ENCODE measurements around the gene MS4A8.

MS4A8 gene

DNA sequence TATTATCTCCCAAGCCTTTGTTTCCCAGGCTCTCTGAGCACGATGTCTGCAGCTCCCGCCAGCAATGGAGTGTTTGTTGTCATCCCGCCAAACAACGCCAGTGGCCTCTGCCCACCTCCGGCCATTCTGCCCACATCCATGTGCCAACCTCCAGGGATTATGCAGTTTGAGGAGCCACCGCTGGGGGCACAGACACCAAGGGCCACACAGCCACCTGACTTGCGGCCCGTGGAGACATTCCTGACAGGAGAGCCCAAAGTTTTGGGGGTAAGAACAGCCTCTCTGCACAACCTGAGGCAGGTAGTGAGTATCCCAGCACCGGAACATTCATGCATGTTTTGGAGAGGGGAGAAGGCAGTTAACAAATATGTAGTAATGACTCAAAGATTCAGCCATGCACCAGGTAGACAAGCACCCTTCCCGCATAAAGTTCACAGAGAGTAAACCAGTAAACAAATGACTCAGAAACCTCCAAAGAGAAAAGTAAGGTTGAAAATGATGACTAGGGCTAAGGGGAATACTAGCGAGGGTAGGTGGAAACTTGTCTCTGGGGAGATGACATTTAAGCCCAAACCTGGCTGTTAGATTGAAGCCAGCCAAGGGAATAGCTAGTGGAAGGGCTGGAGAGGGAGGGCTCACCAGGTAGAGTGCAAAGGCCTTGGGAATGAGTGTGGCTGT is 64.4 kb downstream of the MS4A8 start:
- no peak for DNase-seq (ENCODE audit: low read depth)

DNA sequence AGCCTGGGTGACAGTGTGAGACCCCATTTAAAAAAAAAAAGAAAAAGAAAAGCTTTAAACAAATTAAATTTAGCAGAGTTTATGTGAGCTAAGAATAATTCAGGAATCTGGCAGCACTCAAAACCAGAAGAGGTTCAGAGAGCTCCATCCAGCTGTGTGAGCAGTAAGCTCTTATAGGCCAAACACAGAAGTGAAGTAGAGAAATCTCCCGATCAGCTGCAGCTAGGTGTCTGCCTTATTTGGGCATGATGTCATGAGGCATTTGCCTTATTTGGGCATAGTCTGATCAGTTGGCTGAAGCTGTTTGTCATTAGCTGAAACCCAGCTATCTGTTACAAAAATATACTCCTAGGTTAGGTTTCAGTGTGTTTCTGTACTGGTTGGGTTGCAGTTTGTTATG is 65.5 kb downstream of the MS4A8 start:
- DNase-seq (ENCODE audit: low read depth): no peak

DNA sequence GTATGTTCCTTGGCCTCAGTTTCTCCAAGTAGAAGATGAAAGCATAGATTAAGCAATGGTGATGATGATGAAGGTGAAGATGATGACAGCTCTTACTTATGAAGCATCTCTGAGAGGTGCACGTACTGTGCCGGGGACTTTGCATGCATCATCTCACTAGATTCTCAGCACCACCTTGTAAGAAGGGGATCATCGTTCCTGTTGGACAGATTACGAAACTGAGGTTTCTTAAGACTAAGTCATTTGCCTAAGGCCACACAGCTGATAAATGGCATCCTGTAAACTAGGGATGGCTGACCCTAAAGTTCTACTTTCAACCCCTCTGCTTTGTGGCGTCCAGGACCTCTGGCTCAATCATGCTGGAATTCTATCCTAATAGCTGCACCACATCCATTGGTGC is 65.9 kb downstream of the MS4A8 start:
- DNase-seq (ENCODE audit: low read depth): no peak

Measured in stimulated activated CD8-positive, alpha-beta memory T cell treated with anti-CD3 and anti-CD28 coated beads, Interleukin-15, amount 100 ng/mL, for 24 hours (primary cell).